GM18867 (cell line): ENCODE measurements around the gene LAMC1.

Source experiments
- ATAC-seq: cut with Tn5 transposase; IDR thresholded peaks from one replicate; pipeline ENCODE4 v1.9.1; 2021; ENCODE audit warnings: mild to moderate bottlenecking, moderate library complexity; ENCODE audit not compliant: unreplicated experiment

The LAMC1 gene

GRCh38 chr1:183101841-183102276, 78.6 kb downstream of the LAMC1 start:
- peak; percentile 63 for ATAC-seq

GRCh38 chr1:183103147-183103546, 79.9 kb downstream of the LAMC1 start:
- no peak for ATAC-seq

- ATAC-seq, result no peak
Observed at GRCh38 chr1:183103577-183103976, 80.4 kb downstream of the LAMC1 start.

- no peak for ATAC-seq
Observed at GRCh38 chr1:183105449-183105848, 82.2 kb downstream of the LAMC1 start.

GRCh38 chr1:183106166-183106565, 82.9 kb downstream of the LAMC1 start:
- no peak for ATAC-seq

GRCh38 chr1:183106746-183107145, 83.5 kb downstream of the LAMC1 start:
- ATAC-seq, result no peak

- no peak for ATAC-seq
Observed at GRCh38 chr1:183110326-183110880, 87.2 kb downstream of the LAMC1 start.

- no peak for ATAC-seq
Observed at GRCh38 chr1:183114441-183114840, 91.2 kb downstream of the LAMC1 start.

- ATAC-seq, result no peak
Observed at GRCh38 chr1:183116416-183116815, 93.2 kb downstream of the LAMC1 start.

GRCh38 chr1:183121609-183122008, 98.4 kb downstream of the LAMC1 start:
- no peak for ATAC-seq

- ATAC-seq, result no peak
Observed at GRCh38 chr1:183124259-183124658, 101.0 kb downstream of the LAMC1 start.

GRCh38 chr1:183125279-183125999, 102.2 kb downstream of the LAMC1 start:
- no peak for ATAC-seq

- no peak for ATAC-seq
Observed at GRCh38 chr1:183126000-183126366, 102.8 kb downstream of the LAMC1 start.

GRCh38 chr1:183126528-183126927, 103.3 kb downstream of the LAMC1 start:
- no peak for ATAC-seq

- ATAC-seq, result no peak
Observed at GRCh38 chr1:183129921-183130690, 106.9 kb downstream of the LAMC1 start.

GRCh38 chr1:183131166-183131565, 107.9 kb downstream of the LAMC1 start:
- ATAC-seq, result no peak

- ATAC-seq, result no peak
Observed at GRCh38 chr1:183135336-183135735, 112.1 kb downstream of the LAMC1 start.

- no peak for ATAC-seq
Observed at GRCh38 chr1:183137782-183138181, 114.6 kb downstream of the LAMC1 start.

GRCh38 chr1:183138301-183138700, 115.1 kb downstream of the LAMC1 start:
- no peak for ATAC-seq

GRCh38 chr1:183139281-183139942, 116.2 kb downstream of the LAMC1 start:
- ATAC-seq, result no peak

GRCh38 chr1:183140633-183141032, 117.4 kb downstream of the LAMC1 start:
- no peak for ATAC-seq
